Sigmoid colon (tissue), 7 donors: Measurements from ENCODE around the gene SEC24C. TPM values are rescaled to one million over a fixed set of nuclear protein-coding genes. Genes with fewer than 3 reads are reported as not detected.
A peak's percentile ranks its signal among the peaks of the same experiment; 100 is the strongest.

Experiments
- DNase-seq: peaks from one replicate; pipeline ENCODE4 v3.0.0-alpha.2; 2019
- H3K27ac ChIP-seq, 4 donors: fragments of 200-600 bp; sonication (generic); one replicate each; pipeline ENCODE4 v1.5.1; 2016 to 2019; ENCODE audit warnings: mild to moderate bottlenecking in 1 of 4
- H3K27me3 ChIP-seq, 3 donors: fragments of 200-600 bp; sonication (generic); one replicate each; pipeline ENCODE4 v1.5.1; 2019; ENCODE audit warnings: mild to moderate bottlenecking in 1 of 3
- H3K36me3 ChIP-seq, 4 donors: fragments of 200-600 bp; sonication (generic); one replicate each; pipeline ENCODE4 v1.5.1; 2016 to 2019
- H3K4me1 ChIP-seq, 4 donors: fragments of 200-600 bp; sonication (generic); one replicate each; pipeline ENCODE4 v1.5.1; 2017 to 2019
- H3K4me3 ChIP-seq, 4 donors: fragments of 200-600 bp; sonication (generic); one replicate each; pipeline ENCODE4 v1.5.1; 2017 to 2019; ENCODE audit warnings: mild to moderate bottlenecking in 2 of 4, moderate library complexity in 1 of 4
- H3K9me3 ChIP-seq, 4 donors: fragments of 200-600 bp in 3 of 4; sonication (generic) in 3 of 4; one replicate each; pipeline versions ENCODE4 v1.5.1 to v1.6.1; 2013 to 2019
- EP300 ChIP-seq, 4 donors: sonication (generic); formaldehyde crosslinking; IDR thresholded peaks; one replicate each; pipeline ENCODE4 v1.6.1; 2017; ENCODE audit warnings: antibody characterized with exemption in 4 of 4
- POLR2A ChIP-seq, 2 donors: fragments of 450-650 bp; IDR thresholded peaks; one replicate each; pipeline ENCODE4 v1.6.1; 2016; ENCODE audit warnings: antibody characterized with exemption in 2 of 2, mild to moderate bottlenecking in 2 of 2, moderate library complexity in 2 of 2
- POLR2AphosphoS5 ChIP-seq, 4 donors: sonication (generic); formaldehyde crosslinking; IDR thresholded peaks; one replicate each; pipeline ENCODE4 v1.6.1; 2017; ENCODE audit warnings: antibody characterized with exemption in 4 of 4
- WGBS, 2 donors: extraction: QIAGEN DNeasy Blood & Tissue Kit; methylation state at CpG; one replicate each; pipeline ENCODE4 v1.1.7; 2013; 5-methylcytosine and 5-hydroxymethylcytosine counted together
- intact Hi-C: fragments of 100-400 bp; cut with DNase I; formaldehyde crosslinking; loops from one replicate; pipeline ENCODE4 v1.15.1; 2023
- polyA plus RNA-seq, 3 donors: library from polyadenylated mRNA; stranded (reverse); fragments of 200-250 nt; gene quantifications; one replicate each; pipeline ENCODE4 v1.2.3, GENCODE V29; 2013
- total RNA-seq, 4 donors: library from RNA; depleted of rRNA; stranded (reverse); fragments of >200 nt; gene quantifications; one replicate each; pipeline ENCODE4 v1.1.0, GENCODE V29; 2016
- TF ChIP-seq, protein P1 (sequence below), 4 experiments: fragments of 450-650 bp in 3 of 4; fragments of 200-600 bp in 1 of 4; IDR thresholded peaks; one replicate each; pipeline ENCODE4 v1.5.1; 2016 to 2019; ENCODE audit warnings: antibody characterized with exemption in 4 of 4, mild to moderate bottlenecking in 3 of 4, moderate library complexity in 2 of 4
- donor health status: healthy with polysubstance abuse.
- donor health status: Bipolar disorder and iron deficiency.
- donor health status: healthy.

The SEC24C gene
- total and polyA plus RNA-seq, 7 donors, result 25.2 to 52.3 (median 37.5) TPM

GRCh38 chr10:73765066-73765465 is 20.9 kb downstream of the SEC24C start:
- no peak overlapping the region for H3K27ac ChIP-seq
- TF ChIP-seq EP300 (IDR thresholded peaks at IDR 0.05) (no peak), POLR2AphosphoS5 (IDR thresholded peaks at IDR 0.05) (no peak), POLR2A (IDR thresholded peaks at IDR 0.05) (no peak)
- TF ChIP-seq, protein P1, sequence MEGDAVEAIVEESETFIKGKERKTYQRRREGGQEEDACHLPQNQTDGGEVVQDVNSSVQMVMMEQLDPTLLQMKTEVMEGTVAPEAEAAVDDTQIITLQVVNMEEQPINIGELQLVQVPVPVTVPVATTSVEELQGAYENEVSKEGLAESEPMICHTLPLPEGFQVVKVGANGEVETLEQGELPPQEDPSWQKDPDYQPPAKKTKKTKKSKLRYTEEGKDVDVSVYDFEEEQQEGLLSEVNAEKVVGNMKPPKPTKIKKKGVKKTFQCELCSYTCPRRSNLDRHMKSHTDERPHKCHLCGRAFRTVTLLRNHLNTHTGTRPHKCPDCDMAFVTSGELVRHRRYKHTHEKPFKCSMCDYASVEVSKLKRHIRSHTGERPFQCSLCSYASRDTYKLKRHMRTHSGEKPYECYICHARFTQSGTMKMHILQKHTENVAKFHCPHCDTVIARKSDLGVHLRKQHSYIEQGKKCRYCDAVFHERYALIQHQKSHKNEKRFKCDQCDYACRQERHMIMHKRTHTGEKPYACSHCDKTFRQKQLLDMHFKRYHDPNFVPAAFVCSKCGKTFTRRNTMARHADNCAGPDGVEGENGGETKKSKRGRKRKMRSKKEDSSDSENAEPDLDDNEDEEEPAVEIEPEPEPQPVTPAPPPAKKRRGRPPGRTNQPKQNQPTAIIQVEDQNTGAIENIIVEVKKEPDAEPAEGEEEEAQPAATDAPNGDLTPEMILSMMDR (IDR thresholded peaks at IDR 0.05), result no peak
- no peaks in the 10 kb centered on the region for H3K27me3 ChIP-seq
- peak; percentile 26 for DNase-seq
- peaks cover 65 to 100% (median 94%) of the 10 kb centered on the region in 4 donors for H3K36me3 ChIP-seq
- no peaks in the 10 kb centered on the region for H3K9me3 ChIP-seq
- H3K4me1 ChIP-seq, result no peaks in the 10 kb centered on the region
- intact Hi-C loops, result no loop called here
- H3K4me3 ChIP-seq, result no peak overlapping the region
- 93 to 94% methylated on average over 6 of the region's 6 CpGs for WGBS, 2 donors

- DNase-seq, result peak; percentile 50
- Histone ChIP-seq H3K4me1 (peaks cover 0 to 18% (median 12%) of the 10 kb centered on the region in 4 donors), H3K4me3 (no peak overlapping the region), H3K27ac (no peak overlapping the region), H3K9me3 (no peaks in the 10 kb centered on the region), H3K27me3 (no peaks in the 10 kb centered on the region), H3K36me3 (peaks cover 60 to 76% (median 67%) of the 10 kb centered on the region in 4 donors)
- TF ChIP-seq POLR2AphosphoS5 (IDR thresholded peaks at IDR 0.05) (no peak), EP300 (IDR thresholded peaks at IDR 0.05) (no peak), POLR2A (IDR thresholded peaks at IDR 0.05) (no peak)
- TF ChIP-seq, protein P1 (IDR thresholded peaks at IDR 0.05), result no peak
- WGBS, 2 donors, result 61 to 63% methylated on average over 11 of the region's 11 CpGs
- intact Hi-C loops, result no loop called here
Measured at GRCh38 chr10:73768881-73769280, 24.7 kb downstream of the SEC24C start.

DNA sequence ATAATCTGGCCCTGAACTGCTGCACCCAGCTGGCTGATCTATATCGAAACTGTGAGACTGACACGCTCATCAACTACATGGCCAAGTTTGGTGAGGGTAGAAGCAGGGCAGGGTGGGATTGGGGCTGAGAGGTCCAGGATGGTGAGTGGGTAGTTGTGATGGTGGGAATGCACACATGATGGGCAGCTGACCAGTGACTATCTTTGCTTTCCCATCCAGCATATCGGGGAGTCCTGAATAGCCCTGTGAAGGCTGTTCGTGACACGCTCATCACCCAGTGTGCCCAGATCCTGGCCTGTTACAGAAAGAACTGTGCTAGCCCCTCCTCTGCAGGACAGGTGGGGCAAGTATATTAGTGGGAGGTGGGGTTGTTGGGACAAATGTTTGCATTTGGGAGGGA is 25.2 kb downstream of the SEC24C start:
- Histone ChIP-seq H3K27ac (no peak overlapping the region), H3K4me3 (no peak overlapping the region), H3K27me3 (no peaks in the 10 kb centered on the region), H3K36me3 (peaks cover 60 to 70% (median 62%) of the 10 kb centered on the region in 4 donors), H3K9me3 (no peaks in the 10 kb centered on the region), H3K4me1 (peaks cover 0 to 23% (median 17%) of the 10 kb centered on the region in 4 donors)
- intact Hi-C loops, result no loop called here
- TF ChIP-seq EP300 (IDR thresholded peaks at IDR 0.05) (no peak), POLR2A (IDR thresholded peaks at IDR 0.05) (no peak), POLR2AphosphoS5 (IDR thresholded peaks at IDR 0.05) (no peak)
- TF ChIP-seq, protein P1 (IDR thresholded peaks at IDR 0.05), result no peak
- WGBS, 2 donors, result 86 to 93% methylated on average over 5 of the region's 5 CpGs
- peak; percentile 26 for DNase-seq

DNA sequence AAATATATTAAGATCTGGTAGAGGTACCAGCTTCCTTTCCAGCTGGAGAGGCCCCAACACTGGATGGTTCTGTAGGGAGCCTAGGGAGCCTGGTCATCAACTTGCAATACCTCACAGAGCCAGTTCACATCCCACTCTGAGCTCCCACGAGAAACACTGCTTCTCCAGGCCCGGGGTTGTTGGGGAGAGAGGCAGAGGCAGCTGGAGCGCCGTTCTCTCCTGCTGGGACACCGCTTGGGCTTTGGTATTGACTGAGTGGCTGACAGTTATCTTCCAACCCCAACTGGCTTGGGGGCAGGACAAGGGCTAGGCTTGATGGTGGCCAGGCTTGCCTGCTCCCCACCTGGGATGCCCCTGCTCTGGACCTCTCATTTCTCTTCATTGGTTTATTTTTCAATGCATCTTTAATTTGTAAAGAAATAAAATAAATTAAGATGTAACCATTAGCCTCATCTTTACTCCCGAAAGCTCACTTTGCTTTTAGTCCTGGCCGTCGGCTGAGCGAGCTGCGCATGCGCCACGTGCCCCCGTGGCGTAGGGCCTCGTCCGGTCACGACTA is 27.6 kb downstream of the SEC24C start:
- H3K36me3 ChIP-seq, result peaks cover 38 to 64% (median 42%) of the 10 kb centered on the region in 4 donors
- TF ChIP-seq POLR2AphosphoS5 (IDR thresholded peaks at IDR 0.05) (no peak), EP300 (IDR thresholded peaks at IDR 0.05) (no peak), POLR2A (IDR thresholded peaks at IDR 0.05) (no peak)
- TF ChIP-seq, protein P1 (IDR thresholded peaks at IDR 0.05), result no peak
- peak overlapping the region; percentile 97 to 98 (median 98) for H3K27ac ChIP-seq
- no peaks in the 10 kb centered on the region for H3K27me3 ChIP-seq
- H3K4me1 ChIP-seq, result peaks cover 0 to 35% (median 28%) of the 10 kb centered on the region in 4 donors
- peak; percentile 95 for DNase-seq
- peak overlapping the region; percentile 84 to 92 (median 88) for H3K4me3 ChIP-seq
- intact Hi-C loops, result loop anchor here (2.0 kb wide), 1 partner anchor 27 kb away; the partner anchor contains the start of gene SEC24C
- 21 to 24% methylated on average over 17 of the region's 17 CpGs for WGBS, 2 donors
- H3K9me3 ChIP-seq, result no peaks in the 10 kb centered on the region
